Activated T-cell treated with anti-CD3 and anti-CD28 coated beads for 1 hour (primary cell): ENCODE data around the gene NUCB1.

Experiments used
- DNase-seq: peaks from one replicate; pipeline ENCODE4 v3.0.0-alpha.2; 2020; ENCODE audit warnings: low read depth

Gene NUCB1

GRCh38 chr19:48962849-48963165, 62.7 kb downstream of the NUCB1 start:
- DNase-seq: no peak

GRCh38 chr19:48963371-48964204, 63.5 kb downstream of the NUCB1 start:
- DNase-seq: peak; percentile 37

GRCh38 chr19:48964205-48965039, 64.3 kb downstream of the NUCB1 start:
- DNase-seq: no peak

GRCh38 chr19:48965040-48965805, 65.1 kb downstream of the NUCB1 start, which contains the start of gene FTL:
FTL (plus strand) TSS chr19:48965309; CDS start chr19:48965508, 199 bp downstream.
- peak; percentile 79 for DNase-seq

GRCh38 chr19:48965806-48966540, 65.9 kb downstream of the NUCB1 start:
- peak; percentile 84 for DNase-seq

GRCh38 chr19:48966541-48967345, 66.6 kb downstream of the NUCB1 start:
- no peak for DNase-seq

- DNase-seq: no peak
Measured at GRCh38 chr19:48967346-48968178, 67.5 kb downstream of the NUCB1 start.

- no peak for DNase-seq
Measured at GRCh38 chr19:48968179-48968661, 68.1 kb downstream of the NUCB1 start.

- DNase-seq: no peak
Measured at GRCh38 chr19:48968813-48969218, 68.7 kb downstream of the NUCB1 start.

- DNase-seq: no peak
Measured at GRCh38 chr19:48969276-48970138, 69.4 kb downstream of the NUCB1 start.

- no peak for DNase-seq
Measured at GRCh38 chr19:48970139-48970766, 70.1 kb downstream of the NUCB1 start.

GRCh38 chr19:48970923-48971395, 70.8 kb downstream of the NUCB1 start:
- DNase-seq: peak; percentile 80
